Spleen (tissue), 7 donors: ENCODE measurements around the gene RTN4R.

Experiments used
- CTCF ChIP-seq, 11 experiments: fragments of 200-600 bp in 7 of 11; fragments of 450-650 bp in 4 of 11; sonication (generic) in 4 of 11; IDR thresholded peaks in 8 of 11; conservative IDR thresholded peaks in 3 of 11; 1 replicate in 7 of 11; 2 replicates in 4 of 11; pipeline versions ENCODE4 v1.4.0 to v1.8.0; 2016 to 2021; ENCODE audit warnings: antibody characterized with exemption in 11 of 11, inconsistent platforms in 4 of 11, mild to moderate bottlenecking in 1 of 11
- POLR2A ChIP-seq, 3 donors: fragments of 450-650 bp; IDR thresholded peaks; one replicate each; pipeline ENCODE4 v1.5.1; 2017; ENCODE audit warnings: antibody characterized with exemption in 3 of 3, mild to moderate bottlenecking in 1 of 3
- donor health status: DM: no; HTN: no; CAD: no; lungs with moderate emphysema.
- donor health status: DM: no; HTN: no; CAD: no.
- donor health status: DM: no; HTN: no; CAD: no.

GRCh38 chr22:20216863-20217499, 51.1 kb downstream of the RTN4R start:
- no peak for TF ChIP-seq POLR2A (IDR thresholded peaks at IDR 0.05)
- no peak for TF ChIP-seq CTCF (IDR thresholded peaks at IDR 0.05 in 8 of 11, conservative IDR thresholded peaks at IDR 0.05 in 3 of 11)
